ENCODE results near the gene BRINP3.
"Not testable (repeated sequence)": the region's sequence is repeated elsewhere in the genome, so short reads cannot be mapped to it uniquely, and the experiment has no call there.

Gene BRINP3

DNA sequence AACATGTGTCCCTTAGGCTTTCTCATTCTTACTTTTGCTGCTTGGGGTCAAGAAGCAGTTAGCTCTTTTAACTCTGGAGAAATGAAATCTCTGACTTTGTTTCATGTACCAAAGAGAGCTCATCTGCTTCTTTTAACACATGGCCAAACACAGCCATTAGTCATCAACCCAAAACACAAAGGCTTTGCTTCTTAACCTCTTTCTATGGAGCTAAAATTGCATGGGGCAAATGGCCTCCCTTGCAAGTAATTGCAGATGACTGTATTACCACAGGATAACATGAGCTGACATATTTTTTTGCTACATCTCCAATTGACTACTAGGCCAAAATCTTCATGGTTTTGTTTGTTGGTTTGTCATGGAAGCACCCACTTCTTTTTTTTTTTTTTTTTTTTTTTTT, 300.9 kb downstream of the BRINP3 start:
- no peak for DNase-seq

DNA sequence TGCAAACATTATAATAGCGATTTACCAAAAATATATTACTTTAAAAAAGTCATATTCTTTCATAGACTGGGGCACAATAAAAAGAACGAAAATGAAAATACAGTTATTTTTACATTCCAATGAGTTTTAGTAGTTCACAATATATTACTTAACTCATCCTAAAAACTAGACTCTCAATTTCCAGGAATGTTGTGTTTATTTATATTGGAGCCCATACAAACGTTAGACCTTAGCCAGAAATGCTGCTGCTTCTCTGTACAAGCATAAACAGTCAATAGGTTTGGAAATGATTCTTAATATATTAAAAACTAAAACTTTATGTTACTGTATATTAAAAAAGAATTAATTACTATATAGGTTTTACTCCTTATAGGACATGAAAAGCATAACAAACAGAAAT, 302.3 kb downstream of the BRINP3 start:
- no peak for DNase-seq

DNA sequence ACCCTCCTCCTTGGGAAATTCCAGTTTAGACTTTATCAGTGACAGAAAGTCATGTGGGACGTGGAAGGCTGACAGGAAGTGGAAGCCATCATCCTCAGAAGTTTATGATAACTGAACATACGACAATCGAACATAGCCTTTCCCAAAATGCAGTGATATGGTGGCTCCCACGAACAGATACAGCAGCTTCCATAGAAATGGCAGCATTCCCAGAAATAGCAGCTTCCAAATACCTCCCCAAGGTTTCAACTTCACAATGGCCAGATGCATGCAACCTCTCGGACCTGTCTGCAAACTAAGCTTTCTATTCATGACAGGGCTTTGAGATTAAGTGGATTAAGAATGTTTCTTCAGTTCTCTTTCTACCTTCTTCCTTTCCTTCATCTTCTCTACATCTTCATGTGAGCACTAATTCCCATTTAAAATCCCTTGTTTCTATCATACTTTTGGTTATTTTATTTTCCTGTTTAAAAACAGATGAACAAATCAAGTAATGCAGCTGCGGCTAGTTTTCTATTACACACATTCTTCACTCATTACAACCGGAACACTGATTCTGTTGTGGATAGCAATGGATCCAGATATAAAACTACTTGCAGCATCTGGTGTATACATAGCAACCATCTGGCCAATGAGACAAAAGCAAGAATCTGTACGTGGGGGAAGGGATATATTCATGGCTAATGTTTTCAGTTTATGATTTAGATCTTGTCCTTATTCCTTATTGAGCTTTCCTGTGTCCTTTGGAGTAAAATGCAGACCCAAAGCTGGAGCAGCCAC, 304.8 kb downstream of the BRINP3 start:
- peak; percentile 36 for DNase-seq

DNA sequence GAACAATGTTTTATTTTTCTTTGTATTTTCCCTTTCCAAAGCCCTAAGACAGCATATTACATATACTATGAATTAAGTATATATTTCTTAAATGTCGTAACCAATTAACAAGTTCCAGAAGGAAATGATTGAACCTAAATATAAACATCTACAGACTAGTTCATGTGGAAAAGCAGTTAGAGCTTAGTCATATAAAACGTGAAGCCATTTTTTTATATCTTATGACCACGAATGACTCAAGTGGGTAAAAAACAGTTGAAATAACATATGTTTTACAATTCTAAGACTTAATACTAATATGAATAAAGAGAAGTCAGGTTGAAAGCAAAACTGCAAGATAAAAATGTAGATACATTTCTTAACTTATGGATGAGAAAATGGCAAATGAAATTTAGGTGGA, 307.3 kb downstream of the BRINP3 start:
- DNase-seq = no peak

- DNase-seq = no peak
These were observed 308.2 kb downstream of the BRINP3 start for GRCh38 chr1:190169311-190170067.

DNA sequence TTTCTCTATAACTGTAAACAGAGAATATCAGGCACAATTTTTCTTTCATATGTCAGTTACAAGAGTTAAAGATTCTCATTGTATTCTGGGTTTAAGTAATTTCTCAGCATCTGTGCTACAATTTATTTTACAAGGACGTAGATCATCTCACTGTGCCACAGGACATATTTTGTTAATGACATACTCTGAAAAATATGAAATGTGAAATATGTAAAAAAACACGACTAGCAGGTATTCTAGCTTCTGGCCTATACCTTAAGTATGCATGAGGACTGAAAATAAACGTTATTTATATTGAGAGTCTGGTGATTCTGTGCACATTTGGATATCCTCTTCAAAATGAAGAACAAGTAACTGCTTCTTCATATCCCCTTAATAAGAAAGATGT, 308.8 kb downstream of the BRINP3 start:
- no peak for DNase-seq

- peak; percentile 49 for DNase-seq
These were observed 309.4 kb downstream of the BRINP3 start for GRCh38 chr1:190168116-190168892.

- DNase-seq = no peak
These were observed 318.5 kb downstream of the BRINP3 start for GRCh38 chr1:190159146-190159545.

DNA sequence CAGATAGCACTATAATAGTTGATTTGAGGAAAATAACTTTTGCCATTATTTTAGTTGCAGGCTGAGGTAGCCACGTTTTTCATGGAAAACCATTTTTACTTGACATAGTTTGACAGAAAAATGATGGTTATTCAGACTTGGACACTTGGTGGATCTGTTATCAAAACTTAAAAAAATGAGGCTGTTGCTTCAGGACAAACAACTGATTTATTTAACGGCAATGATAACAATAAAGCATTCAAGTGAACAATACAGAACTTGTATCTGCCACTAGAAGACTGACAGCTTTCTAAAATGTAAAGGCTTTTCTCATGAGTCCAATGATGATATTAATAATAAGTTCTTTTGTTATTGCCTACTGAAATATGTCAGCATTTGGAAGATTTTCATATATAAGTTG, 322.9 kb downstream of the BRINP3 start:
- DNase-seq = no peak

DNA sequence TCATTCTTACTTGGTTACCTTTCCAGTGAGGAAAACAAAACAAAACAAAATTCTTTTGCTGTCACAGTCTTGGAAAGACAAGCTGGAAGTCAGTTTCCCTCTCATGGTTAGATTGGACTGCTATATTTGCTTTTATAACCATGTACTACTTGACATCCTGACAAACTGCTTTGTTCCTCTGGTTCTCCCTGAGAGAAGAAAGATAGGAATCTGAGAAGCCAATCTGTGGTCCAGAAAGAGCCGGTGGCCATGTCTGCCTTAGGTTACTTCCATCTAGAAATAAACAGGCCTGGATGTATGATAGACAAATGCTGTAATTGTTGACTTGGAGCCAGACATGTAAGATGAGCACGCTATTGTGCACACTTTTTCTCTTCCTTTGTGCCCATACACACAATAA, 330.0 kb downstream of the BRINP3 start:
- no peak for DNase-seq

- no peak for DNase-seq
These were observed 333.0 kb downstream of the BRINP3 start for GRCh38 chr1:190144650-190145049.

GRCh38 chr1:190140644-190141043, 337.0 kb downstream of the BRINP3 start:
- DNase-seq = no peak

DNA sequence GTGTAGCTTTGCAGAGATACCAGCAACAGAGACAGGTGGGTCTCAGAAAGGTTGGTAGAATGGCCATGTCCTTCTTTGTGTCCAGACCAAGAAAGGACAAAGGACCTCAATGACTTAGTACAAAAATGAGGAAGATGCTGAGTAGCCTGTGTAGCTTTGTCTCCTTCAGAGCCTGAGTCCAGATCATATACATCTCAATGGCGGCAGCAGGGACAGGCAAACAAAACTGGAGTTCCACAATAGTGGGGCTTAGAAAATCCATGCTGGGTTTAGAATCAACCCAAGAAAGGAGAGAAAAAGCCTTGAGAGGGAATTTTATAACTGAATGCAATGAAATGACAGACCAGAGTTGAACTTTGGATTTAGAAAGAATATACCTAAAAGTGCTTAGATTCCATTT, 339.0 kb downstream of the BRINP3 start:
- no peak for DNase-seq

- no peak for DNase-seq
These were observed 339.4 kb downstream of the BRINP3 start for GRCh38 chr1:190138266-190138665.

- no peak for DNase-seq
These were observed 348.3 kb downstream of the BRINP3 start for GRCh38 chr1:190129366-190129765.

DNA sequence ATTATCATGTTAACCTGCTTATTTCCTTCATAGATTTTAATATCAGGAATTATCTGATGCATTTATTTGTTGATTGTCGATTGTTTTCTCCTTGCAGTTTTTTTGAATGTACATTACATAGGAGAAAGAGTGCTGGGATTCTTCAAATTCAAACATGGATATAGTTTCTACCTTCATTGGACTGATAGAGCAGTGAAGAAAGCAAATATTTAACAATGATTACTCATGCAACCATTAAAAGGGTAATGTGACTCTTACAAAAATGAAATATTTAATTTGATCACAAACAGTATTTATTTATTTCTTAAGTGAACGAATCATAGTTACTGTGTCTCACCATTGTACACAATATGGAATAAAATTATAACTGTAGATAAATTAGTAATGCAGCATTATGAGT, 350.9 kb downstream of the BRINP3 start:
- no peak for DNase-seq

DNA sequence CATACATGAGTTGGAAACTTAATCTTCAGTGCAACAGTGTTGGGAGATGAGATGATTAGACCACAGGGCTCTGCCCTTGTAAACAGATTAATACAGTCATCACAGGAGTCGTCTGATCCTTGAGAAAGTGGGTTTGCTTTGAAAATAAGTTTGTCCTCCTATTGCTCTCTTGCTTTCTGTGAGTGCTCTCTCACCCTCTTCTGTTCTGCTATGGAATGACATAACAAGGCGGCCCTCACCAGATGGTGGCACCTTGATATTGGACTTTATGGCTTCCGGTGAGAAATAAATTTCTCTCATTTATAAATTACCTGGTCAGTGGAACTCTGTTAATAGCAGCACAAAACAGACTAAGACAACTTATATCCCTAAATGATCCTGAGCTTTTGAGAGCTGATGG, 353.6 kb downstream of the BRINP3 start:
- DNase-seq = no peak

GRCh38 chr1:190120564-190120963, 357.1 kb downstream of the BRINP3 start:
- not testable (repeated sequence) for DNase-seq

DNA sequence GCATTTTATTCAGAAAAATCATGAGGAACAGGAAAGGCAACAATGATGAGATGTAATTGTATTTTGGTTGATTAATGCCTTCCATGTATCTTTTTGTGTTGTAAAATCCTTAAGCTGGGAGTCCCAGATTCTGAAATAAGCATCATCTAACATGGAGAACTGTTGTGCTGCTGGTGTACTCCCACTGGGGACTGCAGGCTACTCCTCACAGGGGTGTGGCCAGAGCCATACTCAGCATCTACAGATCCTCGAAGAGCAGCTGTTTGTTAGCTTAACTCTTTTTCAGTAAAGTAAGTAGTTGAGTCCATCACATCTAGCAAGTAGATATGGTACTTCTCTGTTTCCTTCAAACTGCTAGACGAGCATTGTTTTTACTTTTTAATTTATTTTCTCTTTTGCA, 358.0 kb downstream of the BRINP3 start:
- DNase-seq = no peak

GRCh38 chr1:190116921-190117320, 360.7 kb downstream of the BRINP3 start:
- no peak for DNase-seq

DNA sequence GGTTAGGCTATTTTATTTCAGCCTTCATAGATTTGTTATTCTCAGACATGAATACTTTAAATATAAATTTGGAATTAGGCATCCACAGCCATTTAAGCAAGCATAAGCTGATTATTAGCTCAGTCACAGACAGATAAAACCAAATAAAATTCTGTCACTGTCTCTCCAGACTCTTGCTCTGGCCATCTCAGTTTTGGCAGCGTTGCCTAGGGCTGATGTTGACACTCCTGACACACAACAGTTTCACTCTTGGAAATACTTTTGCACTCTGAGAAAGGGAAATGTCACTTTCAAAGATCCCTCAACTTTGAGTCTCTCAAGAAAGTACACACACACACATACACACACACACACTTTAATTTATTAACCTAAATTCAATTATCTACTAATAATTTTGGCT, 372.7 kb downstream of the BRINP3 start:
- no peak for DNase-seq

DNA sequence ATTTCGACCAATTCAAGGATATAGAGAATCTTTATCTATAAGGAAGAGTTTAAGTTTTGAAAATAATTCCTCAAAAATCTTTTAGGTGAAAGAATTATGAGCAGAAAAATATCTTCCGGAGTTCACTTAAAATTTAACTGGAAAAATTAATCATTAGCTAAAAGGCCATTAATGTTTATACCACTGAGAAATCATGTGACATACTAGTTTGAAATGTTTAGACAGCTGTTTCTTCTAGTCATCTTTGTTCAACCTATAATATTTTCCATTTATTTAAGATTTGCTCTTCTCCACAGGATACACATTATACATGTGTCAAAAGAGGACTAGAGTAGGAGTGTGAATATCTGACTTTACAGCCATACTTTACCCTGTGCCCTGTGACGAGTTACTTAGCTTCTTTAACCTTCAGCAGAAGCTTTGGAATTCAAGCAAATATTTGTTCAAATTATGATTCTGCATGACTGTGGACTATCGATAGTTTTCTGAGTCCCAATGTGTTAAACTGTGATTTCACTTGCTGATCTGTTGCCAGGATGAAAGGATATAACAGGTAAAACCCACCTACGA, 374.8 kb downstream of the BRINP3 start:
- DNase-seq = no peak

GRCh38 chr1:190101756-190102155, 375.9 kb downstream of the BRINP3 start:
- no peak for DNase-seq
